ENCODE data around the gene NUDT3. TPM values are rescaled to one million over a fixed set of nuclear protein-coding genes. Genes with fewer than 3 reads are reported as not detected.

The NUDT3 gene
- polyA plus RNA-seq, 1 of the 3 experiments (the other 2 are of a cell fraction), result 11.9 TPM

- H3K9me3 ChIP-seq, result no peaks in the 10 kb centered on the region
- peaks cover 54% of the 10 kb centered on the region for H3K79me2 ChIP-seq (ENCODE audit: insufficient read depth)
- TF ChIP-seq FOXM1 (IDR thresholded peaks at IDR 0.05; ENCODE audit: low read depth) (no peak), SIN3A (IDR thresholded peaks at IDR 0.05; ENCODE audit: borderline replicate concordance, low read depth, low read length) (no peak), NFIC (IDR thresholded peaks at IDR 0.05; ENCODE audit: borderline replicate concordance) (no peak), EP300 (IDR thresholded peaks at IDR 0.05; ENCODE audit: borderline replicate concordance in 1 of 2, low read depth in 1 of 2, low read length in 1 of 2) (no peak), FOSL2 (IDR thresholded peaks at IDR 0.05; ENCODE audit: borderline replicate concordance, low read depth) (no peak), CHD2 (IDR thresholded peaks at IDR 0.05; ENCODE audit: low read length, partially characterized antibody) (no peak), NRF1 (IDR thresholded peaks at IDR 0.05; ENCODE audit: low read depth, low read length) (no peak), IRF3 (IDR thresholded peaks at IDR 0.05; ENCODE audit: low read depth, low read length) (no peak), RXRA (IDR thresholded peaks at IDR 0.05; ENCODE audit: borderline replicate concordance, low read depth) (no peak), GATA2 (CRISPR knock-in tag; IDR thresholded peaks at IDR 0.05) (no peak), CTCF (IDR thresholded peaks at IDR 0.05) (no peak), TEAD4 (IDR thresholded peaks at IDR 0.05; ENCODE audit: borderline replicate concordance, insufficient read depth) (no peak), MEF2A (IDR thresholded peaks at IDR 0.05; ENCODE audit: borderline replicate concordance, low read depth) (no peak), MAX (IDR thresholded peaks at IDR 0.05; ENCODE audit: low read depth) (no peak), RCOR1 (IDR thresholded peaks at IDR 0.05; ENCODE audit: low read length) (no peak), GABPA (IDR thresholded peaks at IDR 0.05; ENCODE audit: low read depth) (no peak)
- H3K4me2 ChIP-seq, result no peak overlapping the region
- DNase-seq, result no peak
- no peaks in the 10 kb centered on the region for H3K4me1 ChIP-seq (ENCODE audit: control insufficient read depth in 1 of 2, insufficient read depth in 2 of 2, low read depth in 1 of 2, low read length in 1 of 2)
- H3F3A ChIP-seq (replicated peaks; ENCODE audit: insufficient read depth), result no peaks in the 10 kb centered on the region
- no peak overlapping the region for H3K27ac ChIP-seq (ENCODE audit: low read depth in 2 of 2, low read length in 1 of 2)
- CTCF ChIA-PET, result no interaction called here
- no peak overlapping the region for H3K9ac ChIP-seq
- POLR2A ChIA-PET, result no interaction called here
- H3K9me2 ChIP-seq, result no peaks in the 10 kb centered on the region
- WGBS (ENCODE audit: low lambda C conversion rate), result 94% methylated on average over 6 of the region's 6 CpGs
- H2AFZ ChIP-seq (ENCODE audit: low read depth), result no peak overlapping the region
- peaks cover 26% of the 10 kb centered on the region for H4K20me1 ChIP-seq (ENCODE audit: insufficient read depth)
- H3K27me3 ChIP-seq (ENCODE audit: insufficient read depth), result no peaks in the 10 kb centered on the region
- peaks cover 0 to 3% of the 10 kb centered on the region in 2 experiments for H3K36me3 ChIP-seq (replicated peaks in 1 of 2; ENCODE audit: control insufficient read depth in 1 of 2, insufficient read depth in 2 of 2, low read length in 1 of 2)
- H3K4me3 ChIP-seq (ENCODE audit: low read depth in 2 of 2, low read length in 1 of 2), result no peak overlapping the region
Observed at GRCh38 chr6:34310817-34311216, 81.7 kb downstream of the NUDT3 start.

GRCh38 chr6:34308483-34308882 lies 84.0 kb downstream of the NUDT3 start:
- Histone ChIP-seq H4K20me1 (ENCODE audit: insufficient read depth) (peaks cover 21% of the 10 kb centered on the region), H3K9ac (no peak overlapping the region), H3K4me3 (ENCODE audit: low read depth in 2 of 2, low read length in 1 of 2) (no peak overlapping the region), H3K36me3 (replicated peaks in 1 of 2; ENCODE audit: control insufficient read depth in 1 of 2, insufficient read depth in 2 of 2, low read length in 1 of 2) (peaks cover 0 to 3% of the 10 kb centered on the region in 2 experiments), H3K27me3 (ENCODE audit: insufficient read depth) (no peaks in the 10 kb centered on the region), H3K79me2 (ENCODE audit: insufficient read depth) (peaks cover 54% of the 10 kb centered on the region), H3K4me1 (ENCODE audit: control insufficient read depth in 1 of 2, insufficient read depth in 2 of 2, low read depth in 1 of 2, low read length in 1 of 2) (no peaks in the 10 kb centered on the region), H3K4me2 (no peak overlapping the region), H3K9me2 (no peaks in the 10 kb centered on the region), H3F3A (replicated peaks; ENCODE audit: insufficient read depth) (no peaks in the 10 kb centered on the region), H3K27ac (ENCODE audit: low read depth in 2 of 2, low read length in 1 of 2) (no peak overlapping the region), H3K9me3 (no peaks in the 10 kb centered on the region), H2AFZ (ENCODE audit: low read depth) (no peak overlapping the region)
- CTCF ChIA-PET, result no interaction called here
- DNase-seq, result no peak
- POLR2A ChIA-PET, result no interaction called here
- WGBS (ENCODE audit: low lambda C conversion rate), result 97% methylated on average over 2 of the region's 2 CpGs
- TF ChIP-seq FOXJ3 (CRISPR knock-in tag; IDR thresholded peaks at IDR 0.05) (no peak), ZBTB33 (IDR thresholded peaks at IDR 0.05; ENCODE audit: borderline replicate concordance, low read depth) (no peak), MXI1 (IDR thresholded peaks at IDR 0.05; ENCODE audit: low read depth, low read length) (no peak), NFIC (IDR thresholded peaks at IDR 0.05; ENCODE audit: borderline replicate concordance) (no peak), IRF3 (IDR thresholded peaks at IDR 0.05; ENCODE audit: low read depth, low read length) (no peak)
